Natural killer cell (primary cell): ENCODE measurements around the gene GNAT1. TPM values are rescaled to one million over a fixed set of nuclear protein-coding genes. Genes with fewer than 3 reads are reported as not detected.
A peak's percentile ranks its signal among the peaks of the same experiment; 100 is the strongest.
"Not testable (repeated sequence)": the region's sequence is repeated elsewhere in the genome, so short reads cannot be mapped to it uniquely, and the experiment has no call there.

Source experiments
- ATAC-seq, 3 donors: fragments of 150-1000 bp in 2 of 3; fragments of 200-7000 bp in 1 of 3; cut with Tn5 transposase; 1 replicate in 1 of 3; 2 replicates in 2 of 3; pipeline ENCODE4 v1.10.0; 2021; ENCODE audit warnings: mild to moderate bottlenecking in 2 of 3, moderate library complexity in 2 of 3
- DNase-seq, 2 donors: peaks; one replicate each; pipeline versions ENCODE4 v3.0.0 to v3.0.0-alpha.2; 2013 to 2021; ENCODE audit warnings: mixed read lengths in 1 of 2
- H3K27ac ChIP-seq: one replicate; pipeline ENCODE4 v1.5.1; 2013; ENCODE audit warnings: mild to moderate bottlenecking, low read length
- H3K27me3 ChIP-seq: one replicate; pipeline ENCODE4 v1.6.1; 2013; ENCODE audit warnings: low read length; ENCODE audit not compliant: control insufficient read depth, insufficient read depth
- H3K36me3 ChIP-seq: one replicate; pipeline ENCODE4 v1.6.1; 2013; ENCODE audit warnings: low read length; ENCODE audit not compliant: control insufficient read depth, insufficient read depth
- H3K4me1 ChIP-seq: one replicate; pipeline ENCODE4 v1.6.1; 2013; ENCODE audit warnings: low read length; ENCODE audit not compliant: control insufficient read depth, insufficient read depth
- H3K4me3 ChIP-seq: one replicate; pipeline ENCODE4 v1.5.1; 2013; ENCODE audit warnings: low read length
- H3K9me3 ChIP-seq: one replicate; pipeline ENCODE4 v1.6.1; 2013; ENCODE audit warnings: low read length; ENCODE audit not compliant: control insufficient read depth, insufficient read depth
- H3K27ac Mint-ChIP-seq, 2 donors: one replicate each; pipeline ENCODE4 v1.8.0; 2022; ENCODE audit warnings: mild to moderate bottlenecking in 2 of 2, mixed read lengths in 2 of 2, moderate library complexity in 1 of 2
- H3K27me3 Mint-ChIP-seq, 2 donors: one replicate each; pipeline ENCODE4 v1.8.0; 2022; ENCODE audit warnings: low read depth in 2 of 2, mixed read lengths in 2 of 2
- H3K36me3 Mint-ChIP-seq: one replicate; pipeline ENCODE4 v1.8.0; 2022; ENCODE audit warnings: mixed read lengths
- H3K4me1 Mint-ChIP-seq, 2 donors: one replicate each; pipeline ENCODE4 v1.8.0; 2022; ENCODE audit warnings: mixed read lengths in 2 of 2
- H3K4me3 Mint-ChIP-seq: one replicate; pipeline ENCODE4 v1.8.0; 2022; ENCODE audit warnings: mild to moderate bottlenecking, moderate library complexity, mixed read lengths
- H3K9me3 Mint-ChIP-seq, 2 donors: one replicate each; pipeline ENCODE4 v1.8.0; 2022; ENCODE audit warnings: mixed read lengths in 2 of 2
- WGBS: methylation state at CpG from one replicate; pipeline ENCODE4 v1.1.7; 2013; ENCODE audit warnings: missing lambda C conversion rate; ENCODE audit not compliant: insufficient coverage; 5-methylcytosine and 5-hydroxymethylcytosine counted together
- intact Hi-C: fragments of 100-400 bp; cut with micrococcal nuclease; formaldehyde crosslinking; loops from one replicate; pipeline ENCODE4 v1.14.2; 2022
- total RNA-seq, 4 donors: library from RNA; stranded (reverse); fragments of 120-200 nt in 1 of 4; gene quantifications; one replicate each; pipeline versions ENCODE4 v1.2.3 to v1.2.4, GENCODE V29; 2013 to 2022
- TF ChIP-seq, protein P1 (sequence below): fragments of 200-600 bp; IDR thresholded peaks from one replicate; pipeline ENCODE4 v1.8.0; 2022; ENCODE audit warnings: antibody characterized with exemption

The GNAT1 gene
- total RNA-seq, 3 donors from 2014 or later (not counting 1 experiment from before 2014, with no cell fraction given): not detected

GRCh38 chr3:50242851-50243542 lies 51.6 kb downstream of the GNAT1 start:
- peaks cover 71 to 88% of the 10 kb centered on the region in 2 donors for H3K4me1 Mint-ChIP-seq
- WGBS: 14% methylated on average over 14 of the region's 14 CpGs
- Histone ChIP-seq H3K27me3 (no peaks in the 10 kb centered on the region), H3K4me1 (peaks cover 100% of the 10 kb centered on the region), H3K36me3 (peaks cover 32% of the 10 kb centered on the region), H3K4me3 (no peak overlapping the region), H3K9me3 (no peaks in the 10 kb centered on the region), H3K27ac (peak overlapping the region; percentile 86)
- no peaks in the 10 kb centered on the region for H3K9me3 Mint-ChIP-seq
- intact Hi-C loops: no loop called here
- no peaks in the 10 kb centered on the region for H3K27me3 Mint-ChIP-seq
- H3K36me3 Mint-ChIP-seq: no peaks in the 10 kb centered on the region
- DNase-seq (peak; percentile 39 to 65), ATAC-seq (peak in 2 of 3 donors; percentile 11 to 44)
- peak overlapping the region; percentile 83 for H3K4me3 Mint-ChIP-seq
- H3K27ac Mint-ChIP-seq: peak overlapping the region; percentile 95
- TF ChIP-seq, protein P1, sequence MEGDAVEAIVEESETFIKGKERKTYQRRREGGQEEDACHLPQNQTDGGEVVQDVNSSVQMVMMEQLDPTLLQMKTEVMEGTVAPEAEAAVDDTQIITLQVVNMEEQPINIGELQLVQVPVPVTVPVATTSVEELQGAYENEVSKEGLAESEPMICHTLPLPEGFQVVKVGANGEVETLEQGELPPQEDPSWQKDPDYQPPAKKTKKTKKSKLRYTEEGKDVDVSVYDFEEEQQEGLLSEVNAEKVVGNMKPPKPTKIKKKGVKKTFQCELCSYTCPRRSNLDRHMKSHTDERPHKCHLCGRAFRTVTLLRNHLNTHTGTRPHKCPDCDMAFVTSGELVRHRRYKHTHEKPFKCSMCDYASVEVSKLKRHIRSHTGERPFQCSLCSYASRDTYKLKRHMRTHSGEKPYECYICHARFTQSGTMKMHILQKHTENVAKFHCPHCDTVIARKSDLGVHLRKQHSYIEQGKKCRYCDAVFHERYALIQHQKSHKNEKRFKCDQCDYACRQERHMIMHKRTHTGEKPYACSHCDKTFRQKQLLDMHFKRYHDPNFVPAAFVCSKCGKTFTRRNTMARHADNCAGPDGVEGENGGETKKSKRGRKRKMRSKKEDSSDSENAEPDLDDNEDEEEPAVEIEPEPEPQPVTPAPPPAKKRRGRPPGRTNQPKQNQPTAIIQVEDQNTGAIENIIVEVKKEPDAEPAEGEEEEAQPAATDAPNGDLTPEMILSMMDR: no peak

DNA sequence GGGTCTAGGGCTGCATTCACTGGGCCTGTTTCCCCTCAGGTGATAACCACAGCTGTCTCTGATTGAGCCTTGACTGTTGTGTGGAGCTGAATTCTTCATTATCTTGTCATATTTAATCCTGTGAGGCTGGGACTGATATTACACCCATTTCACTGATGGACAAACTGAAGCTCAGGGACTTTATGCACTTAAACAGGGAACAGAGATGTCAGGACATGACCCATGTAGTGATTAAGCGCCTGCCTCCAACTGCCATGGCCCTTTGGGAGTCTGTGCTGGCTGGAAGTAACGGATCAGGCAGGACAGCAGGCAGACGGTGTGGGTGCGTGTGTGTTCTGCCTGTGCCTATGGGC lies 52.1 kb downstream of the GNAT1 start:
- H3K36me3 ChIP-seq: peaks cover 36% of the 10 kb centered on the region
- peak overlapping the region; percentile 86 for H3K27ac ChIP-seq
- peaks cover 100% of the 10 kb centered on the region for H3K4me1 ChIP-seq
- peaks cover 69 to 87% of the 10 kb centered on the region in 2 donors for H3K4me1 Mint-ChIP-seq
- TF ChIP-seq, protein P1: no peak
- WGBS: 90% methylated on average over 4 of the region's 4 CpGs
- no peaks in the 10 kb centered on the region for H3K9me3 ChIP-seq
- DNase-seq: no peak
- H3K9me3 Mint-ChIP-seq: no peaks in the 10 kb centered on the region
- no peak overlapping the region for H3K4me3 ChIP-seq
- no peaks in the 10 kb centered on the region for H3K36me3 Mint-ChIP-seq
- H3K27me3 ChIP-seq: no peaks in the 10 kb centered on the region
- intact Hi-C loops: no loop called here
- no peak for ATAC-seq
- H3K27me3 Mint-ChIP-seq: no peaks in the 10 kb centered on the region
- peak overlapping the region; percentile 64 for H3K4me3 Mint-ChIP-seq
- H3K27ac Mint-ChIP-seq: peak overlapping the region; percentile 95

DNA sequence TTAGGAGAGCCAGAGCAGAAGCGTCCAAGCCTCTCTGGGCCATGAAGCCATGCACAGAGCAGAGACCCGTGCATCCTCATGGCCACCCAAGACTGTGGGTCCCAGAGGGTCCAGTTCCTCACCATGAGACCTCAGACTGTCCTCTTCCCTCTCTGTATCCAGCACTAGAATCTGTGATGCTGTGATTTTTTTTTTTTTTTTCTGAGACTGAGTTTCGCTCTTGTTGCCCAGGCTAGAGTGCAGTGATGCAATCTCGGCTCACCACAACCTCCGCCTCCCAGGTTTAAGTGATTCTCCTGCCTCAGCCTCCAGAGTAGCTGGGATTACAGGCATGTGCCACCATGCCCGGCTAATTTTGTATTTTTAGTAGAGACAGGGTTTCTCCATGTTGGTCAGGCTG lies 53.4 kb downstream of the GNAT1 start:
- Mint-ChIP-seq H3K27ac (peak overlapping the region; percentile 95), H3K4me3 (peak overlapping the region; percentile 53), H3K4me1 (peaks cover 61 to 84% of the 10 kb centered on the region in 2 donors)
- H3K27ac ChIP-seq: peak overlapping the region; percentile 59
- H3K27me3 ChIP-seq, ATAC-seq, H3K27me3 Mint-ChIP-seq, DNase-seq, H3K4me3 ChIP-seq, H3K36me3 Mint-ChIP-seq, H3K9me3 Mint-ChIP-seq, H3K9me3 ChIP-seq, intact Hi-C loops: not testable (repeated sequence)
- 59% methylated on average over 5 of the region's 6 CpGs for WGBS
- H3K36me3 ChIP-seq: peaks cover 23% of the 10 kb centered on the region
- H3K4me1 ChIP-seq: peaks cover 100% of the 10 kb centered on the region

- DNase-seq (no peak), ATAC-seq (no peak)
- TF ChIP-seq, protein P1: no peak
- H3K4me1 ChIP-seq: peaks cover 100% of the 10 kb centered on the region
- H3K36me3 ChIP-seq: peaks cover 19% of the 10 kb centered on the region
- H3K4me3 Mint-ChIP-seq: peak overlapping the region; percentile 53
- H3K9me3 ChIP-seq: no peaks in the 10 kb centered on the region
- H3K27ac Mint-ChIP-seq: peak overlapping the region; percentile 95
- no peak overlapping the region for H3K4me3 ChIP-seq
- 77% methylated on average over 16 of the region's 16 CpGs for WGBS
- H3K27me3 Mint-ChIP-seq: no peaks in the 10 kb centered on the region
- H3K27ac ChIP-seq: peak overlapping the region; percentile 85
- H3K27me3 ChIP-seq: no peaks in the 10 kb centered on the region
- H3K36me3 Mint-ChIP-seq: no peaks in the 10 kb centered on the region
- intact Hi-C loops: no loop called here
- peaks cover 62 to 84% of the 10 kb centered on the region in 2 donors for H3K4me1 Mint-ChIP-seq
- H3K9me3 Mint-ChIP-seq: no peaks in the 10 kb centered on the region
These were observed 53.9 kb downstream of the GNAT1 start for GRCh38 chr3:50245251-50245745.
